SK-N-SH (cell line): Measurements from ENCODE around the gene EXOC4. TPM values are rescaled to one million over a fixed set of nuclear protein-coding genes. Genes with fewer than 3 reads are reported as not detected.

Experiments
- CTCF ChIA-PET: fragments of 300-600, 350-600 bp; formaldehyde crosslinking; extraction: SDS; loops from one replicate; lab custom pipeline; 2021; lab: Yijun Ruan, JAX
- POLR2A ChIA-PET: fragments of 350-600 bp; sonication (Branson Sonifier 250); formaldehyde crosslinking; extraction: SDS; loops from one replicate; lab custom pipeline; 2020; ENCODE audit warnings: antibody characterized with exemption, inconsistent platforms; lab: Yijun Ruan, JAX
- DNase-seq: peaks from one replicate; pipeline ENCODE4 v3.0.0; 2012
- H2AFZ ChIP-seq: fragments of 200-600 bp; sonication (generic); 2 replicates; pipeline ENCODE4 v1.8.1; 2016; ENCODE audit warnings: antibody characterized with exemption, mild to moderate bottlenecking, low read depth
- H3F3A ChIP-seq: fragments of 200-600 bp; sonication (generic); replicated peaks from 2 replicates; pipeline ENCODE3; 2016; ENCODE audit warnings: antibody characterized with exemption, mild to moderate bottlenecking; ENCODE audit not compliant: insufficient read depth
- H3K27ac ChIP-seq, 2 experiments: fragments of 200-500 bp in 1 of 2; fragments of 200-600 bp in 1 of 2; sonication (Bioruptor generic) in 1 of 2; sonication (generic), shearing (Covaris generic) in 1 of 2; 2 replicates each; pipeline versions ENCODE4 v1.5.1 to v1.6.1; 2014 to 2016; ENCODE audit warnings: low read depth in 2 of 2, inconsistent platforms in 1 of 2, low read length in 1 of 2, mild to moderate bottlenecking in 1 of 2, mixed read lengths in 1 of 2
- H3K27me3 ChIP-seq: fragments of 200-600 bp; sonication (generic), shearing (Covaris generic); 2 replicates; pipeline ENCODE4 v1.6.1; 2016; ENCODE audit warnings: mixed run types; ENCODE audit not compliant: insufficient read depth
- H3K36me3 ChIP-seq, 2 experiments: fragments of 200-500 bp in 1 of 2; fragments of 200-600 bp in 1 of 2; sonication (Bioruptor generic) in 1 of 2; sonication (generic) in 1 of 2; replicated peaks in 1 of 2; 2 replicates each; pipeline versions ENCODE3 to v1.5.1; 2014 to 2016; ENCODE audit warnings: low read length in 1 of 2, mild to moderate bottlenecking in 1 of 2; ENCODE audit not compliant: insufficient read depth in 2 of 2, control insufficient read depth in 1 of 2
- H3K4me1 ChIP-seq, 2 experiments: fragments of 200-500 bp in 1 of 2; fragments of 200-600 bp in 1 of 2; sonication (Bioruptor generic) in 1 of 2; sonication (generic), shearing (Covaris generic) in 1 of 2; 2 replicates each; pipeline versions ENCODE4 v1.5.1 to v1.6.1; 2014 to 2016; ENCODE audit warnings: low read depth in 1 of 2, low read length in 1 of 2, mixed run types in 1 of 2; ENCODE audit not compliant: insufficient read depth in 2 of 2, control insufficient read depth in 1 of 2
- H3K4me2 ChIP-seq: fragments of 200-600 bp; sonication (generic), shearing (Covaris generic); 2 replicates; pipeline ENCODE4 v1.6.1; 2017; ENCODE audit warnings: mixed run types
- H3K4me3 ChIP-seq, 2 experiments: fragments of 200-500 bp in 1 of 2; fragments of 200-600 bp in 1 of 2; sonication (Bioruptor generic) in 1 of 2; sonication (generic), shearing (Covaris generic) in 1 of 2; 2 replicates each; pipeline versions ENCODE4 v1.5.1 to v1.8.1; 2014 to 2016; ENCODE audit warnings: low read depth in 2 of 2, inconsistent platforms in 1 of 2, low read length in 1 of 2, mild to moderate bottlenecking in 1 of 2, mixed read lengths in 1 of 2, moderate library complexity in 1 of 2
- H3K79me2 ChIP-seq: fragments of 200-600 bp; sonication (generic); 2 replicates; pipeline ENCODE4 v1.8.1; 2017; ENCODE audit warnings: mild to moderate bottlenecking; ENCODE audit not compliant: insufficient read depth
- H3K9ac ChIP-seq: fragments of 200-600 bp; sonication (generic); 2 replicates; pipeline ENCODE4 v1.6.1; 2017; ENCODE audit warnings: mixed run types
- H3K9me2 ChIP-seq: fragments of 200-600 bp; sonication (generic); 2 replicates; pipeline ENCODE4 v1.6.1; 2017; ENCODE audit warnings: mixed run types
- H3K9me3 ChIP-seq: fragments of 200-600 bp; sonication (generic); 2 replicates; pipeline ENCODE4 v1.6.1; 2017; ENCODE audit warnings: mixed run types, mild to moderate bottlenecking, moderate library complexity
- H4K20me1 ChIP-seq: fragments of 200-600 bp; sonication (generic); 2 replicates; pipeline ENCODE4 v1.6.1; 2017; ENCODE audit warnings: mild to moderate bottlenecking, mixed run types; ENCODE audit not compliant: insufficient read depth
- CHD2 ChIP-seq: fragments of 150-350 bp; IDR thresholded peaks from 2 replicates; pipeline ENCODE4 v1.6.1; 2018; ENCODE audit warnings: low read length; ENCODE audit not compliant: partially characterized antibody
- ELF1 ChIP-seq: IDR thresholded peaks from 2 replicates; pipeline ENCODE4 v1.4.0; 2012
- EP300 ChIP-seq, 2 experiments: IDR thresholded peaks; 2 replicates each; pipeline versions ENCODE4 v1.4.0 to v1.6.1; 2012; ENCODE audit warnings: borderline replicate concordance in 1 of 2, low read depth in 1 of 2, low read length in 1 of 2
- FOXJ3 ChIP-seq: sonication (generic); formaldehyde crosslinking; IDR thresholded peaks from 2 replicates; pipeline ENCODE4 v1.5.1; 2020; ENCODE audit warnings: mild to moderate bottlenecking, missing genetic modification reagents
- FOXM1 ChIP-seq: IDR thresholded peaks from 2 replicates; pipeline ENCODE4 v1.4.0; 2012; ENCODE audit warnings: low read depth, mild to moderate bottlenecking
- GABPA ChIP-seq: IDR thresholded peaks from 2 replicates; pipeline ENCODE4 v1.4.0; 2012; ENCODE audit warnings: low read depth, mild to moderate bottlenecking
- GATA2 ChIP-seq: sonication (generic); formaldehyde crosslinking; IDR thresholded peaks from 2 replicates; pipeline ENCODE4 v1.5.0; 2020; ENCODE audit warnings: mild to moderate bottlenecking, missing genetic modification reagents
- JUND ChIP-seq: IDR thresholded peaks from 2 replicates; pipeline ENCODE4 v1.4.0; 2012
- MEF2A ChIP-seq: IDR thresholded peaks from 2 replicates; pipeline ENCODE4 v1.4.0; 2012; ENCODE audit warnings: low read depth, borderline replicate concordance
- MXI1 ChIP-seq: IDR thresholded peaks from 2 replicates; pipeline ENCODE4 v1.6.1; 2012; ENCODE audit warnings: mild to moderate bottlenecking, low read depth, low read length, improper control_type of control experiment
- NFIC ChIP-seq: IDR thresholded peaks from 2 replicates; pipeline ENCODE4 v1.4.0; 2012; ENCODE audit warnings: borderline replicate concordance
- NRF1 ChIP-seq: IDR thresholded peaks from 2 replicates; pipeline ENCODE4 v1.6.1; 2012; ENCODE audit warnings: low read depth, mild to moderate bottlenecking, low read length
- POLR2AphosphoS5 ChIP-seq: IDR thresholded peaks from 2 replicates; pipeline ENCODE4 v1.6.1; 2012; ENCODE audit warnings: low read depth, low read length
- RCOR1 ChIP-seq: fragments of 150-350 bp; IDR thresholded peaks from 2 replicates; pipeline ENCODE4 v1.6.1; 2017; ENCODE audit warnings: antibody characterized with exemption, low read length
- RFX5 ChIP-seq: IDR thresholded peaks from 2 replicates; pipeline ENCODE4 v1.6.1; 2012; ENCODE audit warnings: mild to moderate bottlenecking, improper control_type of control experiment, low read length
- RXRA ChIP-seq: IDR thresholded peaks from 2 replicates; pipeline ENCODE4 v1.4.0; 2012; ENCODE audit warnings: low read depth, mild to moderate bottlenecking, borderline replicate concordance
- SIN3A ChIP-seq: IDR thresholded peaks from 2 replicates; pipeline ENCODE4 v1.6.1; 2012; ENCODE audit warnings: low read depth, mild to moderate bottlenecking, low read length, moderate library complexity, borderline replicate concordance
- SMC3 ChIP-seq: IDR thresholded peaks from 2 replicates; pipeline ENCODE4 v1.6.1; 2012; ENCODE audit warnings: low read depth, low read length, improper control_type of control experiment
- TCF12 ChIP-seq: IDR thresholded peaks from 2 replicates; pipeline ENCODE4 v1.4.0; 2012
- TEAD4 ChIP-seq: IDR thresholded peaks from 2 replicates; pipeline ENCODE4 v1.4.0; 2012; ENCODE audit warnings: mild to moderate bottlenecking, borderline replicate concordance; ENCODE audit not compliant: insufficient read depth
- WGBS: methylation state at CpG from one replicate; pipeline ENCODE4 v1.1.6; 2017; ENCODE audit warnings: low lambda C conversion rate; 5-methylcytosine and 5-hydroxymethylcytosine counted together
- polyA plus RNA-seq, 3 experiments: library from polyadenylated mRNA; depleted of rRNA; stranded (reverse); fragments of >200 nt; gene quantifications; 2 replicates each; pipeline ENCODE4 v1.2.3, GENCODE V29; 2012
- TF ChIP-seq, protein P1 (sequence below): fragments of 200-600 bp; sonication (generic); IDR thresholded peaks from 2 replicates; pipeline ENCODE4 v1.6.1; 2017; ENCODE audit warnings: antibody characterized with exemption, mild to moderate bottlenecking, moderate library complexity
- TF ChIP-seq, protein P2 (sequence below): IDR thresholded peaks from 2 replicates; pipeline ENCODE4 v1.6.1; 2012; ENCODE audit warnings: mild to moderate bottlenecking, low read depth, low read length, moderate library complexity
- TF ChIP-seq, protein P3 (sequence below): fragments of 150-350 bp; IDR thresholded peaks from 2 replicates; pipeline ENCODE4 v1.6.1; 2017; ENCODE audit warnings: antibody characterized with exemption, low read length, low read depth, borderline replicate concordance
- TF ChIP-seq, protein P4 (sequence below): IDR thresholded peaks from 2 replicates; pipeline ENCODE4 v1.4.0; 2012; ENCODE audit warnings: low read depth, borderline replicate concordance

EXOC4 gene
- 35.5 and 37.3 TPM in 2 replicates for polyA plus RNA-seq (2012; rRNA removed)
- 38.8 and 48.9 TPM in 2 replicates for polyA plus RNA-seq (2012; cell fraction: cytosol; rRNA removed)
- 41.3 and 46.3 TPM in 2 replicates for polyA plus RNA-seq (2012; cell fraction: nucleus; rRNA removed)

DNA sequence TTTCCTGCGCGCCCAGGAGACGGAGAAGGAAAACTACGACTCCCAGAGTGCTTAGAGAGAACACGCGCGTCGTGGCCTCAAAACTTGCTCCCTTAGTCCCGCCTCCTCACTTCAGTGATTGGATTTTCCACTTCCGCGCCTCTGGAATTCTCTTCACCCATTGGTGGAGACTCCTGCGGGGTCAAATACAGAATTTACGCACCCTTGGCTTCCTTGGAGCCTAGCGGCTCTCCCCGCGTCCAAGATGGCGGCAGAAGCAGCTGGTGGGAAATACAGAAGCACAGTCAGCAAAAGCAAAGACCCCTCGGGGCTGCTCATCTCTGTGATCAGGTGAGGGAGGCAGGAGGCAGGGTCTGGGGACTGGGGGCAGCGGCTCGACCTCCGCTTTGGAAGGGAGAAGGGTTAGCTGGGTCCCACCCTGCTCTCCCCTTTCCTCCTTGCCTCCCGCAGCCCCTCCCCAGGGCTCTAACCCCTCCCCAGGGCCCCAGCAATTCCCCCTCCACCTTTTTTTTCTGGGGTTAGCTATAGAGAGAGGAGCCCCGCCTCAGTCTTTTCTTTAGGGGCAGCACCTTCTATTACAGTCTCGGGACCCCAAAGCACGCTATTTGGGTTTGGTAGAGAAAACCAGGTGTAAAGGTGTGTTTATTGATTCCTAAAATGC lies at the start of gene EXOC4:
Gene EXOC4, plus strand, starts transcription at position 221 of the 661 bp plus-strand sequence.
- peak; percentile 93 for DNase-seq
- 3% methylated on average over 24 of the region's 25 CpGs for WGBS
- peaks cover 0 to 7% of the 10 kb centered on the region in 2 experiments; a peak in 3 of 4 replicates for H3K4me1 ChIP-seq
- H3F3A ChIP-seq = no peaks in the 10 kb centered on the region
- H3K9me2 ChIP-seq = no peaks in the 10 kb centered on the region
- peak within 1 kb of the TSS; percentile 95 for H2AFZ ChIP-seq
- H3K27me3 ChIP-seq = no peaks in the 10 kb centered on the region
- peaks cover 50% of the 10 kb centered on the region for H3K79me2 ChIP-seq
- H3K9me3 ChIP-seq = peaks cover 9% of the 10 kb centered on the region; the same call in 1 of the 2 replicates
- peaks cover 0 to 2% of the 10 kb centered on the region in 2 experiments for H3K36me3 ChIP-seq
- peak within 1 kb of the TSS; percentile 51 to 90; a peak in 3 of 4 replicates for H3K27ac ChIP-seq
- peak within 1 kb of the TSS; percentile 87 for H3K9ac ChIP-seq
- POLR2A ChIA-PET = interaction anchor here (0.6 to 2.0 kb wide), 6 partner anchors 10 to 171 kb away, joined by 3 to 7 read pairs (median 4); partner anchors contain the start of gene CHCHD3
- peak within 1 kb of the TSS; percentile 79 for H3K4me2 ChIP-seq
- peak within 1 kb of the TSS; percentile 78 to 97 for H3K4me3 ChIP-seq
- H4K20me1 ChIP-seq = no peaks in the 10 kb centered on the region
- CTCF ChIA-PET = interaction anchor here (0.6 to 1.5 kb wide), 4 partner anchors 11 to 19 kb away, joined by 3 read pairs; no protein-coding TSS in a partner anchor
- TF ChIP-seq SIN3A (no peak; the same call in 1 of the 2 replicates), TEAD4 (no peak), EP300 (IDR thresholded peaks at IDR 0.05; ENCODE audit: borderline replicate concordance in 1 of 2, low read depth in 1 of 2, low read length in 1 of 2) (no peak), FOXM1 (no peak), JUND (no peak), POLR2AphosphoS5 (peak; percentile 96), RXRA (no peak), MEF2A (no peak), RCOR1 (peak; percentile 37; the same call in 1 of the 2 replicates), GATA2 (CRISPR knock-in tag) (no peak), NRF1 (peak; percentile 38; the same call in 1 of the 2 replicates), NFIC (no peak), RFX5 (peak; percentile 40; the same call in 1 of the 2 replicates), ELF1 (peak; percentile 99), CHD2 (peak; percentile 98), TCF12 (peak; percentile 31; the same call in 1 of the 2 replicates), GABPA (peak; percentile 73), SMC3 (no peak), MXI1 (no peak; the same call in 1 of the 2 replicates), FOXJ3 (CRISPR knock-in tag) (no peak)
- TF ChIP-seq, protein P1, sequence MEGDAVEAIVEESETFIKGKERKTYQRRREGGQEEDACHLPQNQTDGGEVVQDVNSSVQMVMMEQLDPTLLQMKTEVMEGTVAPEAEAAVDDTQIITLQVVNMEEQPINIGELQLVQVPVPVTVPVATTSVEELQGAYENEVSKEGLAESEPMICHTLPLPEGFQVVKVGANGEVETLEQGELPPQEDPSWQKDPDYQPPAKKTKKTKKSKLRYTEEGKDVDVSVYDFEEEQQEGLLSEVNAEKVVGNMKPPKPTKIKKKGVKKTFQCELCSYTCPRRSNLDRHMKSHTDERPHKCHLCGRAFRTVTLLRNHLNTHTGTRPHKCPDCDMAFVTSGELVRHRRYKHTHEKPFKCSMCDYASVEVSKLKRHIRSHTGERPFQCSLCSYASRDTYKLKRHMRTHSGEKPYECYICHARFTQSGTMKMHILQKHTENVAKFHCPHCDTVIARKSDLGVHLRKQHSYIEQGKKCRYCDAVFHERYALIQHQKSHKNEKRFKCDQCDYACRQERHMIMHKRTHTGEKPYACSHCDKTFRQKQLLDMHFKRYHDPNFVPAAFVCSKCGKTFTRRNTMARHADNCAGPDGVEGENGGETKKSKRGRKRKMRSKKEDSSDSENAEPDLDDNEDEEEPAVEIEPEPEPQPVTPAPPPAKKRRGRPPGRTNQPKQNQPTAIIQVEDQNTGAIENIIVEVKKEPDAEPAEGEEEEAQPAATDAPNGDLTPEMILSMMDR = no peak
- TF ChIP-seq, protein P2, sequence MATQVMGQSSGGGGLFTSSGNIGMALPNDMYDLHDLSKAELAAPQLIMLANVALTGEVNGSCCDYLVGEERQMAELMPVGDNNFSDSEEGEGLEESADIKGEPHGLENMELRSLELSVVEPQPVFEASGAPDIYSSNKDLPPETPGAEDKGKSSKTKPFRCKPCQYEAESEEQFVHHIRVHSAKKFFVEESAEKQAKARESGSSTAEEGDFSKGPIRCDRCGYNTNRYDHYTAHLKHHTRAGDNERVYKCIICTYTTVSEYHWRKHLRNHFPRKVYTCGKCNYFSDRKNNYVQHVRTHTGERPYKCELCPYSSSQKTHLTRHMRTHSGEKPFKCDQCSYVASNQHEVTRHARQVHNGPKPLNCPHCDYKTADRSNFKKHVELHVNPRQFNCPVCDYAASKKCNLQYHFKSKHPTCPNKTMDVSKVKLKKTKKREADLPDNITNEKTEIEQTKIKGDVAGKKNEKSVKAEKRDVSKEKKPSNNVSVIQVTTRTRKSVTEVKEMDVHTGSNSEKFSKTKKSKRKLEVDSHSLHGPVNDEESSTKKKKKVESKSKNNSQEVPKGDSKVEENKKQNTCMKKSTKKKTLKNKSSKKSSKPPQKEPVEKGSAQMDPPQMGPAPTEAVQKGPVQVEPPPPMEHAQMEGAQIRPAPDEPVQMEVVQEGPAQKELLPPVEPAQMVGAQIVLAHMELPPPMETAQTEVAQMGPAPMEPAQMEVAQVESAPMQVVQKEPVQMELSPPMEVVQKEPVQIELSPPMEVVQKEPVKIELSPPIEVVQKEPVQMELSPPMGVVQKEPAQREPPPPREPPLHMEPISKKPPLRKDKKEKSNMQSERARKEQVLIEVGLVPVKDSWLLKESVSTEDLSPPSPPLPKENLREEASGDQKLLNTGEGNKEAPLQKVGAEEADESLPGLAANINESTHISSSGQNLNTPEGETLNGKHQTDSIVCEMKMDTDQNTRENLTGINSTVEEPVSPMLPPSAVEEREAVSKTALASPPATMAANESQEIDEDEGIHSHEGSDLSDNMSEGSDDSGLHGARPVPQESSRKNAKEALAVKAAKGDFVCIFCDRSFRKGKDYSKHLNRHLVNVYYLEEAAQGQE = no peak
- TF ChIP-seq, protein P3, sequence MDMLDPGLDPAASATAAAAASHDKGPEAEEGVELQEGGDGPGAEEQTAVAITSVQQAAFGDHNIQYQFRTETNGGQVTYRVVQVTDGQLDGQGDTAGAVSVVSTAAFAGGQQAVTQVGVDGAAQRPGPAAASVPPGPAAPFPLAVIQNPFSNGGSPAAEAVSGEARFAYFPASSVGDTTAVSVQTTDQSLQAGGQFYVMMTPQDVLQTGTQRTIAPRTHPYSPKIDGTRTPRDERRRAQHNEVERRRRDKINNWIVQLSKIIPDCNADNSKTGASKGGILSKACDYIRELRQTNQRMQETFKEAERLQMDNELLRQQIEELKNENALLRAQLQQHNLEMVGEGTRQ = no peak
- TF ChIP-seq, protein P4, sequence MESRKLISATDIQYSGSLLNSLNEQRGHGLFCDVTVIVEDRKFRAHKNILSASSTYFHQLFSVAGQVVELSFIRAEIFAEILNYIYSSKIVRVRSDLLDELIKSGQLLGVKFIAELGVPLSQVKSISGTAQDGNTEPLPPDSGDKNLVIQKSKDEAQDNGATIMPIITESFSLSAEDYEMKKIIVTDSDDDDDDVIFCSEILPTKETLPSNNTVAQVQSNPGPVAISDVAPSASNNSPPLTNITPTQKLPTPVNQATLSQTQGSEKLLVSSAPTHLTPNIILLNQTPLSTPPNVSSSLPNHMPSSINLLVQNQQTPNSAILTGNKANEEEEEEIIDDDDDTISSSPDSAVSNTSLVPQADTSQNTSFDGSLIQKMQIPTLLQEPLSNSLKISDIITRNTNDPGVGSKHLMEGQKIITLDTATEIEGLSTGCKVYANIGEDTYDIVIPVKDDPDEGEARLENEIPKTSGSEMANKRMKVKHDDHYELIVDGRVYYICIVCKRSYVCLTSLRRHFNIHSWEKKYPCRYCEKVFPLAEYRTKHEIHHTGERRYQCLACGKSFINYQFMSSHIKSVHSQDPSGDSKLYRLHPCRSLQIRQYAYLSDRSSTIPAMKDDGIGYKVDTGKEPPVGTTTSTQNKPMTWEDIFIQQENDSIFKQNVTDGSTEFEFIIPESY = peak; percentile 79; the same call in 1 of the 2 replicates
